Transverse colon (tissue), 4 donors: ENCODE measurements around the gene PNLIP. TPM values are rescaled to one million over a fixed set of nuclear protein-coding genes. Genes with fewer than 3 reads are reported as not detected.

Source experiments
- DNase-seq: peaks from one replicate; pipeline ENCODE4 v3.0.0-alpha.2; 2019
- H3K27ac ChIP-seq, 4 donors: fragments of 200-600 bp; sonication (generic); 2 replicates each; pipeline ENCODE4 v1.5.1; 2016 to 2018; ENCODE audit warnings: inconsistent platforms in 4 of 4
- H3K27me3 ChIP-seq: fragments of 200-600 bp; sonication (generic); 2 replicates; pipeline ENCODE4 v1.5.1; 2017; ENCODE audit warnings: inconsistent platforms
- H3K36me3 ChIP-seq, 4 donors: fragments of 200-600 bp; sonication (generic); 2 replicates each; pipeline ENCODE4 v1.5.1; 2017 to 2019; ENCODE audit warnings: inconsistent platforms in 4 of 4
- H3K4me1 ChIP-seq, 4 donors: fragments of 200-600 bp; sonication (generic); 2 replicates each; pipeline ENCODE4 v1.5.1; 2017 to 2020; ENCODE audit warnings: inconsistent platforms in 4 of 4
- H3K4me3 ChIP-seq, 4 donors: fragments of 200-600 bp; sonication (generic); 1 replicate in 1 of 4; 2 replicates in 3 of 4; pipeline versions ENCODE4 v1.5.1 to v1.6.1; 2017 to 2019; ENCODE audit warnings: inconsistent platforms in 4 of 4
- H3K9me3 ChIP-seq, 2 donors: fragments of 200-600 bp; sonication (generic); 2 replicates each; pipeline ENCODE4 v1.5.1; 2017 to 2019; ENCODE audit warnings: inconsistent platforms in 2 of 2
- EP300 ChIP-seq: sonication (generic); formaldehyde crosslinking; IDR thresholded peaks from one replicate; pipeline ENCODE4 v1.6.1; 2017; ENCODE audit warnings: antibody characterized with exemption, low read depth
- POLR2A ChIP-seq: fragments of 450-650 bp; IDR thresholded peaks from one replicate; pipeline ENCODE4 v1.6.1; 2016; ENCODE audit warnings: antibody characterized with exemption, mild to moderate bottlenecking, moderate library complexity
- POLR2AphosphoS5 ChIP-seq, 3 donors: sonication (generic); formaldehyde crosslinking; IDR thresholded peaks; one replicate each; pipeline ENCODE4 v1.6.1; 2016; ENCODE audit warnings: antibody characterized with exemption in 3 of 3
- WGBS, 2 donors: methylation state at CpG; one replicate each; pipeline ENCODE4 v1.1.5; 2018; ENCODE audit warnings: low coverage in 1 of 2; 5-methylcytosine and 5-hydroxymethylcytosine counted together
- in situ Hi-C, 4 donors: fragments of 200-750 bp; cut with MboI; loops; one replicate each; pipeline versions ENCODE4 v1.15.0 to v1.15.1; 2017; ENCODE audit warnings: low sequenced_read_pairs in 3 of 4, low pct_ligation_motif_present in 1 of 4, low pct_unique_long_range_greater_than_20kb in 1 of 4
- intact Hi-C: fragments of 100-400 bp; cut with DNase I; formaldehyde crosslinking; loops from one replicate; pipeline ENCODE4 v1.15.1; 2023; ENCODE audit warnings: low total_unique reads
- total RNA-seq, 4 donors: library from RNA; depleted of rRNA; stranded (reverse); fragments of >200 nt; gene quantifications; one replicate each; pipeline ENCODE4 v1.1.0, GENCODE V29; 2016
- TF ChIP-seq, protein P1 (sequence below), 5 experiments: fragments of 200-600 bp in 3 of 5; fragments of 450-650 bp in 2 of 5; sonication (generic) in 3 of 5; IDR thresholded peaks; 1 replicate in 2 of 5; 2 replicates in 3 of 5; pipeline ENCODE4 v1.5.1; 2016 to 2017; ENCODE audit warnings: antibody characterized with exemption in 5 of 5, inconsistent platforms in 3 of 5, mild to moderate bottlenecking in 2 of 5, moderate library complexity in 1 of 5

Gene PNLIP
- total RNA-seq, 4 donors from 2014 or later: not detected

DNA sequence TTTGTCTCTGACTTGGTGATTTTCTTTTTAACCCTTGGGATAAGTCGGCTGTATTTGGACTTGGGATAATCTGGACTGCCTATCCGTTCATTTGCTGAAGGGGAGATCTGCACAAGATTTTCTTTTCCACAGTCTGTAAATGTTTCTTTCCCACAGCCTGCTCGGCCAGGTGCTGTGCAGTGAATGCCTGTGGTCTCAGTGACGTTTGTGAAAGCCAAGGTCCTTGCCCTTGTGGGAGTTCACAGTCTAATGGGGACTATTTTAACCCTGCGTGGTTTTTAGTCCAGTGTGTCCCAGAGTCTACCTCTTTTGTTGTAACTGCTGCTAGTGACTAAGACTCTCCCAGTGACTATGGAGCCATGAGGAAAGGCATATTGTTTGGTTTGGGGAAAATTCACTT is 8.9 kb downstream of the PNLIP start:
- no peaks in the 10 kb centered on the region for H3K27me3 ChIP-seq
- intact Hi-C loops (no loop called here), in situ Hi-C loops (no loop called here)
- no peaks in the 10 kb centered on the region for H3K9me3 ChIP-seq
- H3K4me3 ChIP-seq: no peak overlapping the region
- H3K36me3 ChIP-seq: no peaks in the 10 kb centered on the region
- H3K27ac ChIP-seq: no peak overlapping the region
- TF ChIP-seq, protein P1, sequence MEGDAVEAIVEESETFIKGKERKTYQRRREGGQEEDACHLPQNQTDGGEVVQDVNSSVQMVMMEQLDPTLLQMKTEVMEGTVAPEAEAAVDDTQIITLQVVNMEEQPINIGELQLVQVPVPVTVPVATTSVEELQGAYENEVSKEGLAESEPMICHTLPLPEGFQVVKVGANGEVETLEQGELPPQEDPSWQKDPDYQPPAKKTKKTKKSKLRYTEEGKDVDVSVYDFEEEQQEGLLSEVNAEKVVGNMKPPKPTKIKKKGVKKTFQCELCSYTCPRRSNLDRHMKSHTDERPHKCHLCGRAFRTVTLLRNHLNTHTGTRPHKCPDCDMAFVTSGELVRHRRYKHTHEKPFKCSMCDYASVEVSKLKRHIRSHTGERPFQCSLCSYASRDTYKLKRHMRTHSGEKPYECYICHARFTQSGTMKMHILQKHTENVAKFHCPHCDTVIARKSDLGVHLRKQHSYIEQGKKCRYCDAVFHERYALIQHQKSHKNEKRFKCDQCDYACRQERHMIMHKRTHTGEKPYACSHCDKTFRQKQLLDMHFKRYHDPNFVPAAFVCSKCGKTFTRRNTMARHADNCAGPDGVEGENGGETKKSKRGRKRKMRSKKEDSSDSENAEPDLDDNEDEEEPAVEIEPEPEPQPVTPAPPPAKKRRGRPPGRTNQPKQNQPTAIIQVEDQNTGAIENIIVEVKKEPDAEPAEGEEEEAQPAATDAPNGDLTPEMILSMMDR (IDR thresholded peaks at IDR 0.05): no peak
- TF ChIP-seq POLR2A (no peak), EP300 (no peak), POLR2AphosphoS5 (IDR thresholded peaks at IDR 0.05) (no peak)
- WGBS, 2 donors: 69 to 72% methylated on average over 5 of the region's 5 CpGs
- DNase-seq: no peak
- H3K4me1 ChIP-seq: no peaks in the 10 kb centered on the region

DNA sequence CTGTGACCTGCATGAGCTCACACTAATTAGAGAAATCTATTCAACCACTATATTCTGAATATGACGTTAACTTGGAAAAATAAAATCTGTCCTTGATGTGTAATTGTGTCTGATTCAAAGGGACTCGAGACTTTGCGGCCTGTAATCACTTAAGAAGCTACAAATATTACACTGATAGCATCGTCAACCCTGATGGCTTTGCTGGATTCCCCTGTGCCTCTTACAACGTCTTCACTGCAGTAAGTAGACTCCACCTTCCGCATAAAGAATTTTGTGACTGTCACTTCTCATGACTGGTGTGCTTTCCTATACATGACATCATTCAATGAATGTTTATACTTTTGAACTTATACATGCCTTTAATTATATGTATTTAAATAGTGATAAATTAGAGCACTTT is 10.1 kb downstream of the PNLIP start:
- no peaks in the 10 kb centered on the region for H3K36me3 ChIP-seq
- no peak for DNase-seq
- no peak for TF ChIP-seq POLR2AphosphoS5 (IDR thresholded peaks at IDR 0.05)
- no peak for TF ChIP-seq EP300
- H3K9me3 ChIP-seq: no peaks in the 10 kb centered on the region
- in situ Hi-C loops: no loop called here
- H3K27me3 ChIP-seq: no peaks in the 10 kb centered on the region
- H3K4me1 ChIP-seq: no peaks in the 10 kb centered on the region
- WGBS, 2 donors: 72 to 76% methylated on average over 5 to 6 of the region's 6 CpGs
- H3K4me3 ChIP-seq: no peak overlapping the region
- intact Hi-C loops: no loop called here
- no peak overlapping the region for H3K27ac ChIP-seq

DNA sequence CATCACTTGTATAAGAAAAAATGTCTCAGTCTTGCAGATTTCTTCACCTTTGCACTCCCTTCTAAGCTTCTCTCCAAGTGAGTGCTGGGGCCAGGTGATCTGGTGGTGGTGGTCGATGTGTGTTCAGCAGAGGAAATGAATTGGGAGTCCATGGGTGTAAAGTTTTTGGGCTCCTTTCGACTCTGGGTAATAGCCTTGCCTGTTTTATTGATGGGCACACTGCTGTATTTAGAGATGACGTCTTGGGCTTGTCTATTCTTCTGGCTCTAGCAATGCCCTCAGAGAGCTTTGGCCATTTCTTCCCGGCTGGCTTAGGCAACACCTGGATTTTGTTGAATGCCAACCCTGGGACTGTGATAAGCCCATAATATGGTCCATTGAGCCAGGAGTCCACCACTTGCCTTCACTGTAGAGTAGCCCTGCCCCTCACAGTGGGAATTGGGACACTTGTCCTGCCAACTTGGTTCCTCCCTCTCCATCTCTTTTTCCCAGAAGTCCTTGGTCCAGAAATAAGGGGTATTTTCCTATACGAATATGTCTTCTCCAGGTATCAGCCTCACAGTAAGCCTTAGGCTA is 11.7 kb downstream of the PNLIP start:
- Histone ChIP-seq H3K4me3 (no peak overlapping the region), H3K36me3 (no peaks in the 10 kb centered on the region), H3K27ac (no peak overlapping the region), H3K9me3 (no peaks in the 10 kb centered on the region), H3K27me3 (no peaks in the 10 kb centered on the region), H3K4me1 (no peaks in the 10 kb centered on the region)
- WGBS, 2 donors: 77 to 84% methylated on average over 3 to 5 of the region's 5 CpGs
- in situ Hi-C loops (no loop called here), intact Hi-C loops (no loop called here)
- no peak for TF ChIP-seq EP300
- TF ChIP-seq POLR2A: no peak
- TF ChIP-seq POLR2AphosphoS5 (IDR thresholded peaks at IDR 0.05): no peak
- TF ChIP-seq, protein P1 (IDR thresholded peaks at IDR 0.05): no peak
- no peak for DNase-seq

DNA sequence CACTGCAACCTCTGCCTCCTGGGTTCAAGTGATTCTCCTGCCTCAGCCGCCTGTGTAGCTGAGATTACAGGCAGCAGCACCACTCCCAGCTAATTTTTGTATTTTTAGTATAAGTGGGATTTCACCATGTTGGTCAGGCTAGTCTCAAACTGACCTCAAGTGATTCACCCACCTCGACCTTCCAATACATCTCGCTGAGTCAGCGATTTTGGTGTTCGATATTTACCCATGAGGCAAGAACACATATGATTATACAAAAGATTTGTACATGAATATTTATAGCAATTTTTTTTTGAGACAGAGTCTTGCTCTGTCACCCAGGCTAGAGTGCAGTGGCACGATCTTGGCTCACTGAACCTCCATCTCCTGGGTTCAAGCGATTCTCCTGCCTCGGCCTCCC is 19.8 kb downstream of the PNLIP start:
- 77 to 94% methylated on average over 3 to 8 of the region's 8 CpGs for WGBS, 2 donors
- no peak for DNase-seq
- Histone ChIP-seq H3K4me3 (no peak overlapping the region), H3K27ac (no peak overlapping the region), H3K4me1 (no peaks in the 10 kb centered on the region), H3K36me3 (no peaks in the 10 kb centered on the region), H3K27me3 (no peaks in the 10 kb centered on the region), H3K9me3 (no peaks in the 10 kb centered on the region)
- TF ChIP-seq, protein P1 (IDR thresholded peaks at IDR 0.05): no peak
- intact Hi-C loops (no loop called here), in situ Hi-C loops (no loop called here)

DNA sequence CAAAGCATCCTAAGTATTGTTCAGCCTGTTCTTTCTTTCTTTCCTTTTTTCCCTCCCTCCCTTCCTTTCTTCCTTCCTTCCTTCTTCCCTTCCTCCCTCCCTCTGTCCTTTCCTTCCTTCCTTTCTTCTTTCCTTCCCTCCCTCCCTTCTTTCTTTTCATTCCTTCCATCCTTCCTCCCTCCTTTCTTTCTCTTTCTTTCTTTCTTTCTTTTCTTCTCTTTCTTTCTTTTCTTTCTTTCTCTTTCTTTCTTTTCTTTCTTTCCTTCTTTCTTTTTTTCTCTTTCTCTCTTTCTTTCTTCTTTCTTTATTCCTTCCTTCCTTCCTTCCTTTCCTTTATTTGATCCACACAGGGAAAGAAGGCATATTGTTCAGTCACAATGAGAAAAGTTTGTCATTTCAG is 21.2 kb downstream of the PNLIP start:
- no peaks in the 10 kb centered on the region for H3K27me3 ChIP-seq
- intact Hi-C loops: no loop called here
- TF ChIP-seq POLR2A: no peak
- TF ChIP-seq, protein P1 (IDR thresholded peaks at IDR 0.05): no peak
- TF ChIP-seq POLR2AphosphoS5 (IDR thresholded peaks at IDR 0.05): no peak
- TF ChIP-seq EP300: no peak
- H3K27ac ChIP-seq: no peak overlapping the region
- no peaks in the 10 kb centered on the region for H3K36me3 ChIP-seq
- no peak for DNase-seq
- in situ Hi-C loops: no loop called here
- no peaks in the 10 kb centered on the region for H3K9me3 ChIP-seq
- no peak overlapping the region for H3K4me3 ChIP-seq
- no peaks in the 10 kb centered on the region for H3K4me1 ChIP-seq
